Right lobe of liver (tissue), 6 donors: ENCODE data around the gene GNB1L. TPM values are rescaled to one million over a fixed set of nuclear protein-coding genes. Genes with fewer than 3 reads are reported as not detected.

ENCODE experiments used
- ATAC-seq, 4 donors: fragments of 200-7000 bp; cut with Tn5 transposase; one replicate each; pipeline ENCODE4 v1.9.1; 2020; ENCODE audit warnings: mild to moderate bottlenecking in 4 of 4, moderate library complexity in 4 of 4
- DNase-seq, 3 donors: peaks; one replicate each; pipeline ENCODE4 v3.0.0-alpha.2; 2020
- H3K27ac ChIP-seq, 3 donors: fragments of 200-600 bp; one replicate each; pipeline ENCODE4 v1.8.0; 2022
- H3K27me3 ChIP-seq, 2 donors: fragments of 200-600 bp; one replicate each; pipeline ENCODE4 v1.8.0; 2022
- H3K36me3 ChIP-seq, 4 donors: fragments of 200-600 bp; sonication (generic) in 1 of 4; one replicate each; pipeline versions ENCODE4 v1.5.1 to v1.8.0; 2017 to 2022; ENCODE audit warnings: control low read depth in 1 of 4
- H3K4me1 ChIP-seq, 4 donors: fragments of 200-600 bp; sonication (generic) in 1 of 4; one replicate each; pipeline versions ENCODE4 v1.5.1 to v1.8.0; 2017 to 2022; ENCODE audit warnings: control low read depth in 1 of 4
- H3K4me3 ChIP-seq, 3 donors: fragments of 200-600 bp; one replicate each; pipeline ENCODE4 v1.8.0; 2022
- H3K9me3 ChIP-seq, 4 donors: fragments of 200-600 bp; sonication (generic) in 1 of 4; one replicate each; pipeline versions ENCODE4 v1.5.1 to v1.8.0; 2017 to 2022; ENCODE audit warnings: control low read depth in 1 of 4
- CTCF ChIP-seq, 4 donors: fragments of 200-600 bp in 3 of 4; fragments of 450-650 bp in 1 of 4; IDR thresholded peaks; one replicate each; pipeline versions ENCODE4 v1.5.1 to v1.8.0; 2016 to 2022; ENCODE audit warnings: antibody characterized with exemption in 4 of 4, mild to moderate bottlenecking in 2 of 4
- POLR2A ChIP-seq: fragments of 450-650 bp; IDR thresholded peaks from one replicate; pipeline ENCODE4 v1.6.1; 2017; ENCODE audit warnings: antibody characterized with exemption, mild to moderate bottlenecking
- WGBS: methylation state at CpG from one replicate; pipeline ENCODE4 v1.1.6; 2018; ENCODE audit warnings: low coverage, low lambda C conversion rate; ENCODE audit not compliant: insufficient coverage; ENCODE audit errors: missing lambda C conversion rate; 5-methylcytosine and 5-hydroxymethylcytosine counted together
- intact Hi-C, 2 donors: fragments of 100-400 bp; cut with DNase I; formaldehyde crosslinking; loops; one replicate each; pipeline versions ENCODE4 v1.11.2 to v1.14.1; 2022
- total RNA-seq, 6 experiments: library from RNA; depleted of rRNA in 2 of 6; stranded (reverse); fragments of >200 nt in 2 of 6; fragmentation: NEBNext Ultra II Directional in 3 of 6; extraction: Animal tissue kit (Norgen Biotek cat#: 25700) in 3 of 6; gene quantifications; one replicate each; pipeline versions ENCODE4 v1.1.0 to v1.2.4, GENCODE V29; 2016 to 2023
- donor health status: DM: no; HTN: yes; CAD: no.
- donor health status: DM: no; HTN: no; CAD: no.
- donor health status: DM: no; HTN: no; CAD: no.
- donor health status: DM: no; HTN: yes; CAD: no.
- donor health status: DM: no; HTN: yes; CAD: no.

Gene GNB1L
- total RNA-seq, 6 experiments from 2014 or later = 1.4 to 3.2 (median 2.7) TPM

GRCh38 chr22:19807161-19807913 lies 47.3 kb downstream of the GNB1L start:
- no peak for ATAC-seq
- Histone ChIP-seq H3K27ac (no peak overlapping the region), H3K4me3 (no peak overlapping the region), H3K36me3 (no peaks in the 10 kb centered on the region), H3K9me3 (no peaks in the 10 kb centered on the region), H3K27me3 (no peaks in the 10 kb centered on the region), H3K4me1 (peaks cover 0 to 5% (median 0%) of the 10 kb centered on the region in 4 donors)
- 100% methylated on average over 1 of the region's 15 CpGs for WGBS
- DNase-seq = peak in 2 of 3 donors; percentile 27 to 30
- TF ChIP-seq CTCF (IDR thresholded peaks at IDR 0.05) (no peak), POLR2A (no peak)
- intact Hi-C loops = no loop called here

- H3K9me3 ChIP-seq = no peaks in the 10 kb centered on the region
- no peaks in the 10 kb centered on the region for H3K27me3 ChIP-seq
- intact Hi-C loops = no loop called here
- WGBS = 93% methylated on average over 7 of the region's 38 CpGs
- no peak overlapping the region for H3K4me3 ChIP-seq
- H3K27ac ChIP-seq = no peak overlapping the region
- DNase-seq (peak; percentile 14 to 54 (median 46)), ATAC-seq (no peak)
- TF ChIP-seq POLR2A (no peak), CTCF (IDR thresholded peaks at IDR 0.05) (no peak)
- H3K4me1 ChIP-seq = peaks cover 0 to 5% (median 0%) of the 10 kb centered on the region in 4 donors
- no peaks in the 10 kb centered on the region for H3K36me3 ChIP-seq
Measured at GRCh38 chr22:19806213-19807160, 48.2 kb downstream of the GNB1L start.

- Histone ChIP-seq H3K4me1 (peaks cover 0 to 5% (median 0%) of the 10 kb centered on the region in 4 donors), H3K9me3 (no peaks in the 10 kb centered on the region), H3K27ac (no peak overlapping the region), H3K36me3 (no peaks in the 10 kb centered on the region), H3K4me3 (no peak overlapping the region), H3K27me3 (no peaks in the 10 kb centered on the region)
- TF ChIP-seq POLR2A = no peak
- TF ChIP-seq CTCF (IDR thresholded peaks at IDR 0.05) = no peak
- intact Hi-C loops = no loop called here
- WGBS = 91% methylated on average over 6 of the region's 8 CpGs
- ATAC-seq (no peak), DNase-seq (peak in 2 of 3 donors; percentile 23 to 27)
Measured at GRCh38 chr22:19805821-19806212, 48.9 kb downstream of the GNB1L start.

- H3K36me3 ChIP-seq = no peaks in the 10 kb centered on the region
- H3K27ac ChIP-seq = no peak overlapping the region
- WGBS = no CpG with 5 or more reads among the region's 8 CpGs
- TF ChIP-seq CTCF (IDR thresholded peaks at IDR 0.05) = no peak
- TF ChIP-seq POLR2A = no peak
- H3K27me3 ChIP-seq = no peaks in the 10 kb centered on the region
- no peak for ATAC-seq
- DNase-seq = peak in 2 of 3 donors; percentile 8 to 48
- no peaks in the 10 kb centered on the region for H3K9me3 ChIP-seq
- intact Hi-C loops = no loop called here
- H3K4me3 ChIP-seq = no peak overlapping the region
- H3K4me1 ChIP-seq = no peaks in the 10 kb centered on the region
Measured at GRCh38 chr22:19803736-19804267, 50.9 kb downstream of the GNB1L start.
